Ishikawa (cell line): Measurements from ENCODE around the gene FZR1.

Experiments used
- CEBPB ChIP-seq: IDR thresholded peaks from 2 replicates; pipeline ENCODE4 v1.6.1; 2012
- CREB1 ChIP-seq: IDR thresholded peaks from 2 replicates; pipeline ENCODE4 v1.6.1; 2012; ENCODE audit warnings: low read depth
- EGR1 ChIP-seq: IDR thresholded peaks from 2 replicates; pipeline ENCODE4 v1.6.1; 2012
- EP300 ChIP-seq: IDR thresholded peaks from 2 replicates; pipeline ENCODE4 v1.6.1; 2012; ENCODE audit warnings: borderline replicate concordance
- FOXM1 ChIP-seq: IDR thresholded peaks from 2 replicates; pipeline ENCODE4 v1.6.1; 2012; ENCODE audit warnings: low read depth, borderline replicate concordance
- NFIC ChIP-seq: IDR thresholded peaks from 2 replicates; pipeline ENCODE4 v1.6.1; 2012
- RAD21 ChIP-seq: IDR thresholded peaks from 2 replicates; pipeline ENCODE4 v1.6.1; 2012; ENCODE audit warnings: low read depth
- TAF1 ChIP-seq: IDR thresholded peaks from 2 replicates; pipeline ENCODE4 v1.6.1; 2012; ENCODE audit warnings: low read depth, mild to moderate bottlenecking
- TCF12 ChIP-seq: IDR thresholded peaks from 2 replicates; pipeline ENCODE4 v1.6.1; 2012; ENCODE audit warnings: low read depth
- TEAD4 ChIP-seq: IDR thresholded peaks from 2 replicates; pipeline ENCODE4 v1.6.1; 2012
- YY1 ChIP-seq: IDR thresholded peaks from 2 replicates; pipeline ENCODE4 v1.6.1; 2012; ENCODE audit warnings: low read depth
- ZBTB7A ChIP-seq: IDR thresholded peaks from 2 replicates; pipeline ENCODE4 v1.6.1; 2012; ENCODE audit warnings: low read depth
- TF ChIP-seq, protein P1 (sequence below): IDR thresholded peaks from 2 replicates; pipeline ENCODE4 v1.6.1; 2012; ENCODE audit warnings: low read depth, mild to moderate bottlenecking
- TF ChIP-seq, protein P2 (sequence below): IDR thresholded peaks from 2 replicates; pipeline ENCODE4 v1.6.1; 2012
- TF ChIP-seq, protein P3 (sequence below): IDR thresholded peaks from 2 replicates; pipeline ENCODE4 v1.6.1; 2012

Gene FZR1

DNA sequence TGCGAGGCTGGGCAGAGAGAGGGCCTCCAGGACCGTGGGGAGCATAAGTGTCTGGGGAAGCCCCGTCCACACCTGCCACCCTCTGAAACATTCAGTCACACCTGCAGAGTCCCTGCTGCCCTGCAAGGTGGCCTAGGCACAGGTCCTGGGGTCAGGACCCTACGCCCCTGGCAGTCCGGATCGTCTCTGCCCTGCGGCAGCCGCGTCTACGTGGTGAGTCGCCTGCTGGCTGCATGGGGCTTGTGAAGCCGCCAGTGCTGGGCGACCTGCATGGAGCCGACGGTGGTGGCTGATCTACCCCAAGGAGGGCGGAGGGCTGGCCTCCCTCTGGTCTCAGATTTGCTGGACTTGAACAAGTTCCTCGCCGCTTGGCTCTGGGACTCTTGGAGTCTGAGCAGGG is 13.0 kb downstream of the FZR1 start:
- no peak for TF ChIP-seq TEAD4
- TF ChIP-seq YY1, result no peak
- TF ChIP-seq RAD21, result no peak
- no peak for TF ChIP-seq CEBPB
- TF ChIP-seq EP300, result no peak
- no peak for TF ChIP-seq CREB1
- TF ChIP-seq TAF1, result no peak
- TF ChIP-seq, protein P1, sequence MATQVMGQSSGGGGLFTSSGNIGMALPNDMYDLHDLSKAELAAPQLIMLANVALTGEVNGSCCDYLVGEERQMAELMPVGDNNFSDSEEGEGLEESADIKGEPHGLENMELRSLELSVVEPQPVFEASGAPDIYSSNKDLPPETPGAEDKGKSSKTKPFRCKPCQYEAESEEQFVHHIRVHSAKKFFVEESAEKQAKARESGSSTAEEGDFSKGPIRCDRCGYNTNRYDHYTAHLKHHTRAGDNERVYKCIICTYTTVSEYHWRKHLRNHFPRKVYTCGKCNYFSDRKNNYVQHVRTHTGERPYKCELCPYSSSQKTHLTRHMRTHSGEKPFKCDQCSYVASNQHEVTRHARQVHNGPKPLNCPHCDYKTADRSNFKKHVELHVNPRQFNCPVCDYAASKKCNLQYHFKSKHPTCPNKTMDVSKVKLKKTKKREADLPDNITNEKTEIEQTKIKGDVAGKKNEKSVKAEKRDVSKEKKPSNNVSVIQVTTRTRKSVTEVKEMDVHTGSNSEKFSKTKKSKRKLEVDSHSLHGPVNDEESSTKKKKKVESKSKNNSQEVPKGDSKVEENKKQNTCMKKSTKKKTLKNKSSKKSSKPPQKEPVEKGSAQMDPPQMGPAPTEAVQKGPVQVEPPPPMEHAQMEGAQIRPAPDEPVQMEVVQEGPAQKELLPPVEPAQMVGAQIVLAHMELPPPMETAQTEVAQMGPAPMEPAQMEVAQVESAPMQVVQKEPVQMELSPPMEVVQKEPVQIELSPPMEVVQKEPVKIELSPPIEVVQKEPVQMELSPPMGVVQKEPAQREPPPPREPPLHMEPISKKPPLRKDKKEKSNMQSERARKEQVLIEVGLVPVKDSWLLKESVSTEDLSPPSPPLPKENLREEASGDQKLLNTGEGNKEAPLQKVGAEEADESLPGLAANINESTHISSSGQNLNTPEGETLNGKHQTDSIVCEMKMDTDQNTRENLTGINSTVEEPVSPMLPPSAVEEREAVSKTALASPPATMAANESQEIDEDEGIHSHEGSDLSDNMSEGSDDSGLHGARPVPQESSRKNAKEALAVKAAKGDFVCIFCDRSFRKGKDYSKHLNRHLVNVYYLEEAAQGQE, result no peak
- no peak for TF ChIP-seq NFIC
- no peak for TF ChIP-seq ZBTB7A
- TF ChIP-seq TCF12, result no peak
- TF ChIP-seq, protein P2, sequence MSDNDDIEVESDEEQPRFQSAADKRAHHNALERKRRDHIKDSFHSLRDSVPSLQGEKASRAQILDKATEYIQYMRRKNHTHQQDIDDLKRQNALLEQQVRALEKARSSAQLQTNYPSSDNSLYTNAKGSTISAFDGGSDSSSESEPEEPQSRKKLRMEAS, result no peak
- TF ChIP-seq FOXM1, result no peak
- TF ChIP-seq, protein P3, sequence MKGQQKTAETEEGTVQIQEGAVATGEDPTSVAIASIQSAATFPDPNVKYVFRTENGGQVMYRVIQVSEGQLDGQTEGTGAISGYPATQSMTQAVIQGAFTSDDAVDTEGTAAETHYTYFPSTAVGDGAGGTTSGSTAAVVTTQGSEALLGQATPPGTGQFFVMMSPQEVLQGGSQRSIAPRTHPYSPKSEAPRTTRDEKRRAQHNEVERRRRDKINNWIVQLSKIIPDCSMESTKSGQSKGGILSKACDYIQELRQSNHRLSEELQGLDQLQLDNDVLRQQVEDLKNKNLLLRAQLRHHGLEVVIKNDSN, result no peak
- TF ChIP-seq EGR1, result no peak

- no peak for TF ChIP-seq CREB1
- TF ChIP-seq YY1, result no peak
- no peak for TF ChIP-seq TCF12
- TF ChIP-seq RAD21, result no peak
These were observed 14.3 kb downstream of the FZR1 start for GRCh38 chr19:3520166-3521103.

DNA sequence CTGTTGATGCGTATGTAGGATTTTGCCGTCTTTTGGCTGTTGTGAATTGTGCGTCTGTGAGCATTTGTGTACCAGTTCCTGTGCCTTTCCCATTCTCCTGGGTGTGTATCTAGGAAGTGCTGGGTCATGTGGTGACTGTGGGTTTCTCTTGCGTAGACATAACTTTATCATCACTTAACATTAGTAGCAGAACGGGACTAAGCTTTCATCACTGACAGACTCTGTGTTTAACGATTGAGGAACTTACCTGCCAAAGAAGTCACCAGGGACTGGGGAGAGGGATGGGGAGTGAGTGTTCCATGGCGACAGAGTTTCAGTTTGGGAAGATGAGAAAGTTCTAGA is 15.0 kb downstream of the FZR1 start:
- TF ChIP-seq EGR1, result no peak
- TF ChIP-seq CEBPB, result no peak
- no peak for TF ChIP-seq EP300
- no peak for TF ChIP-seq YY1
- TF ChIP-seq TCF12, result no peak
- TF ChIP-seq, protein P1, result no peak
- no peak for TF ChIP-seq CREB1
- TF ChIP-seq TAF1, result no peak
- TF ChIP-seq, protein P3, result no peak
- no peak for TF ChIP-seq NFIC
- no peak for TF ChIP-seq TEAD4
- no peak for TF ChIP-seq ZBTB7A
- no peak for TF ChIP-seq FOXM1
- no peak for TF ChIP-seq RAD21
- TF ChIP-seq, protein P2, result no peak

- no peak for TF ChIP-seq TAF1
- no peak for TF ChIP-seq TEAD4
- TF ChIP-seq RAD21, result no peak
- TF ChIP-seq EGR1, result no peak
- TF ChIP-seq ZBTB7A, result no peak
- no peak for TF ChIP-seq EP300
- TF ChIP-seq, protein P1, result no peak
These were observed 16.6 kb downstream of the FZR1 start for GRCh38 chr19:3522421-3523360.
